Activated T-helper 2 cell treated with anti-CD3 and anti-CD28 coated beads, Interferon-gamma antibody, Interleukin-2, Interleukin-4, amounts not matched to agents 10 μg/mL and 5 μg/mL and 100 μg/mL, durations not matched to agents 14 hours and 24 hours and 36 hours (primary cell): ENCODE results near the gene BMF. TPM values are rescaled to one million over a fixed set of nuclear protein-coding genes. Genes with fewer than 3 reads are reported as not detected.
"Not testable (repeated sequence)": the region's sequence is repeated elsewhere in the genome, so short reads cannot be mapped to it uniquely, and the experiment has no call there.

Source experiments
- DNase-seq: peaks from one replicate; pipeline ENCODE4 v3.0.0; 2021; ENCODE audit warnings: low spot score
- H3K27ac Mint-ChIP-seq: one replicate; pipeline ENCODE4 v1.8.0; 2021; ENCODE audit warnings: mixed read lengths
- H3K27me3 Mint-ChIP-seq: one replicate; pipeline ENCODE4 v1.8.0; 2021; ENCODE audit warnings: low read depth, mixed read lengths
- H3K36me3 Mint-ChIP-seq: one replicate; pipeline ENCODE4 v1.8.0; 2021; ENCODE audit warnings: low read depth, mixed read lengths
- H3K4me1 Mint-ChIP-seq: one replicate; pipeline ENCODE4 v1.8.0; 2021; ENCODE audit warnings: low read depth, mixed read lengths
- H3K4me3 Mint-ChIP-seq: one replicate; pipeline ENCODE4 v1.8.0; 2021; ENCODE audit warnings: low read depth, mild to moderate bottlenecking, moderate library complexity, mixed read lengths
- H3K9me3 Mint-ChIP-seq: one replicate; pipeline ENCODE4 v1.8.0; 2021; ENCODE audit warnings: mixed read lengths
- intact Hi-C: fragments of 100-400 bp; cut with micrococcal nuclease; formaldehyde crosslinking; loops from one replicate; pipeline ENCODE4 v1.15.1; 2023
- total RNA-seq: library from RNA; stranded (reverse); gene quantifications from 2 replicates; pipeline ENCODE4 v1.2.3, GENCODE V29; 2022

The BMF gene, protein sequence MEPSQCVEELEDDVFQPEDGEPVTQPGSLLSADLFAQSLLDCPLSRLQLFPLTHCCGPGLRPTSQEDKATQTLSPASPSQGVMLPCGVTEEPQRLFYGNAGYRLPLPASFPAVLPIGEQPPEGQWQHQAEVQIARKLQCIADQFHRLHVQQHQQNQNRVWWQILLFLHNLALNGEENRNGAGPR
- total RNA-seq: 16.1 and 17.9 TPM in 2 replicates

GRCh38 chr15:40108855-40109735 lies at the start of gene BMF:
TSS of gene BMF (minus strand) at chr15:40108879. CDS start at chr15:40106086, 2,793 bp downstream.
- intact Hi-C loops: loop anchor here (1.0 to 10.0 kb wide), 5 partner anchors 20 to 322 kb away; partner anchors contain the start of gene EIF2AK4
- Mint-ChIP-seq H3K9me3 (no peaks in the 10 kb centered on the region), H3K4me1 (peaks cover 54% of the 10 kb centered on the region), H3K27me3 (peaks cover 5% of the 10 kb centered on the region), H3K36me3 (peaks cover 6% of the 10 kb centered on the region), H3K27ac (peak within 1 kb of the TSS; percentile 82), H3K4me3 (peak within 1 kb of the TSS; percentile 85)
- peak; percentile 95 for DNase-seq

GRCh38 chr15:40157778-40158447 lies 49.2 kb upstream of the BMF start:
- H3K9me3 Mint-ChIP-seq: no peaks in the 10 kb centered on the region
- intact Hi-C loops: no loop called here
- H3K27ac Mint-ChIP-seq: no peak overlapping the region
- H3K4me1 Mint-ChIP-seq: no peaks in the 10 kb centered on the region
- H3K27me3 Mint-ChIP-seq: no peaks in the 10 kb centered on the region
- no peak for DNase-seq
- no peaks in the 10 kb centered on the region for H3K36me3 Mint-ChIP-seq
- H3K4me3 Mint-ChIP-seq: no peak overlapping the region

GRCh38 chr15:40155270-40155910 lies 46.7 kb upstream of the BMF start:
- Mint-ChIP-seq H3K27me3 (no peaks in the 10 kb centered on the region), H3K36me3 (no peaks in the 10 kb centered on the region), H3K9me3 (no peaks in the 10 kb centered on the region), H3K4me1 (no peaks in the 10 kb centered on the region), H3K27ac (no peak overlapping the region), H3K4me3 (no peak overlapping the region)
- DNase-seq: no peak
- intact Hi-C loops: no loop called here

DNA sequence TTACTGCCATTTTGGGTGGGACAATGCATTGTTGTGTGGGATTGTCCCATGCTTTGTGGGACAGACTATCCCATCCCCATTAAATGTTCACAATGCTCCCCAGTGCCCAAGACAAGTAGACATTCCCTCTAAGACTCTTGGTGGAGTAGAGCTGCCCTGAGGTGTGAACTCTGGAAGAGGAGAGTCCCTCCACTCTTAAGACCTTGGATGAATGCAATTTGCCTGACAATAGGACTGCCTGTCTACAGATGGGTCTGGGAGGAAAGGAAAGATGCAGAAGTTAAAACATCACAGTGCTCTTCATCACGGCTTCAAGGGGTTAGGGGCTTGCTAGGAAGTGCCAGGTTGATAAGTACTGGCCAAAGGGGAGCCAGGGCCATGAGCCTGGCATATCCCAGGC lies 46.1 kb upstream of the BMF start:
- H3K9me3 Mint-ChIP-seq, intact Hi-C loops, H3K27ac Mint-ChIP-seq, H3K4me1 Mint-ChIP-seq, H3K36me3 Mint-ChIP-seq, H3K4me3 Mint-ChIP-seq, DNase-seq, H3K27me3 Mint-ChIP-seq: not testable (repeated sequence)

- DNase-seq: no peak
- no peak overlapping the region for H3K27ac Mint-ChIP-seq
- H3K36me3 Mint-ChIP-seq: no peaks in the 10 kb centered on the region
- no peaks in the 10 kb centered on the region for H3K4me1 Mint-ChIP-seq
- H3K4me3 Mint-ChIP-seq: no peak overlapping the region
- H3K9me3 Mint-ChIP-seq: no peaks in the 10 kb centered on the region
- intact Hi-C loops: no loop called here
- H3K27me3 Mint-ChIP-seq: peaks cover 6% of the 10 kb centered on the region
Measured at GRCh38 chr15:40151991-40152390, 43.3 kb upstream of the BMF start.

DNA sequence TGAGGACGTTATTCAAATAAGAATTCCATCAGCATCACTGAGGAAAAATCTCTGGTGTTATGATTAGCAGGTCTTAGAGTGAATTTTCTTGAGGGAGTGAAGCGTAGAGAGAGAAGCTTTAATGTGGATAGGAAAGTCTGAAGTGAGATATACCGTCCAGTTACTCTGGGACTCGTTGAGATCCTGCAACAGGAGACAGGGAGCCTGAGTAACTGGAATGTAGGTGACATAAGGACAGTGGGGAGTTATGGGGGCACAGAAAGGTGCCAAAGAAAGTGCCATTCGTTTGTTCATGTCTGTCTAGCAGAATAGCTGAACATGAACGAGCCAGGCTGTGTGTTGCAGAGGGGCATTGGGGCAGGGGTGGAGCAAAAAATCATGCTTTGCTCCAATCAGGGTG lies 42.8 kb upstream of the BMF start:
- intact Hi-C loops: no loop called here
- H3K27me3 Mint-ChIP-seq: peaks cover 6% of the 10 kb centered on the region
- no peaks in the 10 kb centered on the region for H3K36me3 Mint-ChIP-seq
- no peak overlapping the region for H3K4me3 Mint-ChIP-seq
- H3K4me1 Mint-ChIP-seq: no peaks in the 10 kb centered on the region
- no peaks in the 10 kb centered on the region for H3K9me3 Mint-ChIP-seq
- no peak overlapping the region for H3K27ac Mint-ChIP-seq
- no peak for DNase-seq

GRCh38 chr15:40150163-40150925 lies 41.7 kb upstream of the BMF start:
- Mint-ChIP-seq H3K36me3 (no peaks in the 10 kb centered on the region), H3K4me1 (no peaks in the 10 kb centered on the region), H3K27me3 (peaks cover 6% of the 10 kb centered on the region), H3K4me3 (no peak overlapping the region), H3K9me3 (no peaks in the 10 kb centered on the region), H3K27ac (no peak overlapping the region)
- intact Hi-C loops: no loop called here
- no peak for DNase-seq

GRCh38 chr15:40149339-40149738 lies 40.7 kb upstream of the BMF start:
- no peaks in the 10 kb centered on the region for H3K9me3 Mint-ChIP-seq
- no peak overlapping the region for H3K27ac Mint-ChIP-seq
- H3K4me3 Mint-ChIP-seq: no peak overlapping the region
- no peaks in the 10 kb centered on the region for H3K4me1 Mint-ChIP-seq
- DNase-seq: no peak
- peaks cover 6% of the 10 kb centered on the region for H3K27me3 Mint-ChIP-seq
- H3K36me3 Mint-ChIP-seq: no peaks in the 10 kb centered on the region
- intact Hi-C loops: no loop called here

DNA sequence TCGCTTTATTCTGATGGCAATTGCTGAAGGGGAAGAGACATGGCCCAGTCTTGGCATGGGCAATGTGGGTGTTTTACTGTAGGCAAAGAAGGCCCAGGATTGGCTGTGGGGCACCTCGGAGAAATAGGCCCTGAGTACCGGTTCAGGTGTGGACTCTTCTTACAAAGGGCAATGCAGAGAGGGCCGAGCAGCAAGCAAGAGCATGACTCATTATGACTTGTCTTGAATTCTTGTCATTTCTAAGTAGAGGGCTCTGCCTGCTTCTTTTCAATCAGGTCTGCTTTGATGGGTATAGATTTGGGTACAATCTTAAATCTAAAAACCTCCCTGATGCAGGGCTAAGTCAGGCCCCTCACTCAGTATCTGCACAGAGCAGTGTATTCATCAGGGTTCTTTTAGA lies 37.4 kb upstream of the BMF start:
- Mint-ChIP-seq H3K36me3 (no peaks in the 10 kb centered on the region), H3K9me3 (no peaks in the 10 kb centered on the region), H3K27me3 (peaks cover 13% of the 10 kb centered on the region), H3K4me3 (no peak overlapping the region), H3K27ac (no peak overlapping the region), H3K4me1 (no peaks in the 10 kb centered on the region)
- intact Hi-C loops: no loop called here
- DNase-seq: no peak

DNA sequence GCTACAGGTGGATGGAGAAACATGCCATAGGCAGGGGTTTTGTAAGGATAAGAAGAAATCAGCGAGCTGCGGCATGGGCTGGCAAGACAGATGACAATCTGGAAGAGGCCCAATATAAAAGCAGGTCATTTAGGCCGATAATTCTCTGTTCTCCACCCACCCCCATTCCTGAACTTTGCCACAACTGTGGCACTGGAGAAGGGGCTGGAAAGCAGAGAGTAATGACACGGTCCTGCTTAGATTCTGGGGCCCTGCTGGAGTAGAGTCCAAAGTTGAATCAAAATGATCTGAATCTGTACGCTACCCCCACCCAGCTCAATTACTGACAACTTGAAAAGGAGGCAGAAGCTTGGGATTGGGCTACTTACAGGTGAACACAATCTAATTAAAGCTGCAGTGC lies 33.7 kb upstream of the BMF start:
- Mint-ChIP-seq H3K4me3 (no peak overlapping the region), H3K4me1 (no peaks in the 10 kb centered on the region), H3K9me3 (no peaks in the 10 kb centered on the region), H3K36me3 (no peaks in the 10 kb centered on the region), H3K27ac (no peak overlapping the region), H3K27me3 (peaks cover 8% of the 10 kb centered on the region)
- intact Hi-C loops: no loop called here
- DNase-seq: no peak

- H3K27me3 Mint-ChIP-seq, H3K4me3 Mint-ChIP-seq, H3K36me3 Mint-ChIP-seq, H3K27ac Mint-ChIP-seq, DNase-seq, intact Hi-C loops, H3K4me1 Mint-ChIP-seq, H3K9me3 Mint-ChIP-seq: not testable (repeated sequence)
Measured at GRCh38 chr15:40138201-40138570, 29.5 kb upstream of the BMF start.
